GM18526 (cell line): Measurements from ENCODE around the gene SETBP1.

Experiments
- POLR2A ChIP-seq: IDR thresholded peaks from 3 replicates; pipeline ENCODE4 v1.6.1; 2011; ENCODE audit not compliant: insufficient read length; ENCODE audit errors: extremely low read depth

Gene SETBP1

GRCh38 chr18:45055811-45056210 is 375.1 kb downstream of the SETBP1 start:
- no peak for TF ChIP-seq POLR2A

DNA sequence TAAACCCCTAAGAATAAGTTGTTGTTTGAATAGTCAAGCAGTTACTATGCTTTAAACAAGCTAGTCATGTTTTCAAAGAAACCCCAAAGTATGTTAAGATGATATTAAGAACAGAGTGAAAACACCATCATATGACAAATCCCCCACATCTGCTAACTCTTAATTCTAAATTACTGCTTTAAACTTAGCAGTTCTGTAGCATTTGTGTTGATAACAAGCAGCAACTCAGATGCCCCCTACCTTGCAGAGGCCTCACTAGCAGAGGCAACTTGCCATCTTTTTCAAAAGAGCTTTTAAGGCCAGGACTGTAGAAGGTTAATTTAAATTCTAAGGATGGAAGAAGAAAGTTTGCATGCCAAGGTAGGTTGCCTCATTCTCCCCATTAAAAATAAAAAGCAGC is 376.2 kb downstream of the SETBP1 start:
- no peak for TF ChIP-seq POLR2A

- no peak for TF ChIP-seq POLR2A
These were observed 377.4 kb downstream of the SETBP1 start for GRCh38 chr18:45057955-45058600.

GRCh38 chr18:45059695-45060094 is 379.0 kb downstream of the SETBP1 start:
- TF ChIP-seq POLR2A = no peak

- TF ChIP-seq POLR2A = no peak
These were observed 379.4 kb downstream of the SETBP1 start for GRCh38 chr18:45060102-45060501.

DNA sequence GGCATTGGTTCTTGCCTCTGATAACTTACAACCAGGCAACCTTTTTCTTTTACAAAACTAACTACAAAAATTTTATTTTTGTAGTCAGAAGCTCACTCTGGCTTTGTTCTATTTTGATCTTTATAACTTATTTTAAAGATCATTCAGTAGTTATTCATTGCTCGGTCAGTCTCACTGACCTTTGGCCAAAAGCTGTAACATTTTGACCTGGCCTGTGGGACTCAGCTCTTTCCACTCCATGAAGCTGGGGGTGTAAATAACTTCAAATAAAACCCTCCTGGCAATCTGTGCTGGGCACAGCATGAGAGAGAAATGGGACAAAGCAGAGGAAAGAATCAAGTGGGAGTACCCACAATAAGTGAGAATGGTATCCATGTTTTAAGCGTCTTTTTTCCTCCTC is 380.7 kb downstream of the SETBP1 start:
- no peak for TF ChIP-seq POLR2A

DNA sequence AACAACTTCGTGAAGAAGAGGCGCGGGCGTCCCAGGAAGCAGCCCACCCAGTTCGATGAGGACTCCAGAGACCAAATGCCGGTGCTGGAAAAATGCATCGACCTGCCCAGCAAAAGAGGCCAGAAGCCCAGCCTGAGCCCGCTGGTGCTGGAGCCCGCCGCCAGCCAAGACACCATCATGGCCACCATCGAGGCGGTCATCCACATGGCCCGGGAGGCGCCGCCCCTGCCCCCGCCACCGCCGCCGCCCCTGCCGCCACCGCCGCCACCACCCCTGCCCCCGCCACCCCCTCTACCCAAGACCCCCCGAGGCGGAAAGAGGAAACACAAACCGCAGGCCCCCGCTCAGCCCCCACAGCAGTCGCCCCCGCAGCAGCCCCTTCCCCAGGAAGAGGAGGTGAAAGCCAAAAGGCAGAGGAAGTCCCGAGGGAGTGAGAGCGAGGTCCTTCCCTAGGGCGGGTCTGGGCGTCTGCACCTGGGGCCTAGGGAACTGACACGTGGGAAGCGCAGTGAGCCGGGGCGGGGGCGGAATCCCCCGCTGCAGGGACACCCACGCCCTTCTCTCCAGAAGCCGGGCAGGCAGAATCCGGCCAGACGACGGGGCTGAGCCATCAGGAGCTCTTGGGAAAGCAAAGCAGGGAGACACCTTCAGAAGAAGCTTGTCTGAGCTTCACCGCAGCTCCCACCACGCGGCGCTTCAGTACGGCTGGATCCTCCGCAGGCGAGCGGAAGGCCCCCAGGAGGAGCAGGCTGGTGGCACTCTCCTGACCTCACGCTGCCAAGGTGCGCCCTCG is 382.8 kb downstream of the SETBP1 start:
- TF ChIP-seq POLR2A = no peak

GRCh38 chr18:45066210-45066609 is 385.5 kb downstream of the SETBP1 start:
- TF ChIP-seq POLR2A = no peak

DNA sequence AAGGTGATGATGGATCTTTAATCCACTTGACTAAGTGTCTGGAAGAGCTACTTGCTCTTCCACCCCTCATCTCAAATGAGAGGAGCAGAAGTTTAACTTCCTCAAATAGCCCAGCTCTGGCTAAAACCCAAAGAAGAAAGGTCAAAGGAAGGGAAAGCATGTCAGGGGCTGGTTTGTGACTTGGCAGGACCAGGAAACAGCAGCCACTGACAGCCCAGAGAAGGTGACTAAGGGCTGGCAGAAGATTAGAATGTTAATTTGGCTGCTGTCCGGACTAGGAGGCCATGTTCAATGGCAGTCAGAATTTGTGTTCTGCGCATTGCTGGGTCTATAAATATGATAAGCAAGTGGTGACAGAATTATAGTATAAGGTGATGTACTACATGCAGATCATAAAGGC is 386.2 kb downstream of the SETBP1 start:
- TF ChIP-seq POLR2A = no peak

DNA sequence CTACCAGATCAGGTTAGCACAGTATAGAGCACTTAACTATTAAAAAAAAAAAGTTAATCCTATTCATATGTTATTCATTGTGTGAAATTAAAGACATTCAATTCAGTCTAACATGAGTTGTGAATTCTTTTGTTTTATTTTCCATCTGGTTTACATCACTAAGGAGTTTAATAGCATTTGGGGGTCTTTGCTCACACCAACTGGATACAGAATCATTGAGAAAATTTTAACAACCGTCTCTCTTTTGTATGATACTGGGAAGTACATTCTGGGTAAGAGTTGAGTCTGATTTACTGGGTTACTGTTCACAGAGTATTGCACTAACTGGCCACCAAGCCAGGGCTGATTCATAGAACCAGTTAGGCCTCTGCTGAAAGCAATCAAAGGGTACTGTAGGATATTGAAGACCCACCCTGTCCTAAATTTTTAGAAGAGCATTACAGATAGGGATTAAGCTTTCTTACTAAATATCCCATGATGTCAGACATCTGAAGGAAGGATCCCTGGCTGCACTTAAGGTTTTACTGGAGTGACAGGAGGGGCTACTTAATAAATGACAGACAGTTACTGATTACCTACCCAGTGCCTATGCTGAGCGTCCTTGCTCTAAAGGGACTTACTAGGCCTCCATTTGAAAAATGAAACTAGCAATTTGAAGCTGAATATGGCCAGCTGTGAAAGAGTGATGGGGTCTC is 387.9 kb downstream of the SETBP1 start:
- no peak for TF ChIP-seq POLR2A

GRCh38 chr18:45069546-45069945 is 388.9 kb downstream of the SETBP1 start:
- TF ChIP-seq POLR2A = no peak

DNA sequence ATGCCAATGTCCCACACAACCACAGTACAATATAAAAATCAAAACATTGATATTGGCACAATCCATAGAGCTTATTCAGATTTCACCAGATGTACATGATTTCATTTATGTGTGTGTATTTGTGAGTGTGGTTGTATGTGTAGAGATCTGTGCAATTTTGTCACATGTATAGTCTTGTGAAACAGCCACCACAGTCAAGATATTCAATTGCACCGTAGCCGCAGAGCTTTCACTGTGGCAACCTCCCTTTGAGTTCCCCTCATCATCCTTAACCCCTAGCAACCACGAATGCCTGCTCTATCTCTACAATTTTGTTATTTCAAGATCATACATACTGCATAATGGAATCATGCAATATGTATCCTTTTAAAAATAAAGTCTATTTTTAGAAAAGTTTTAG is 391.3 kb downstream of the SETBP1 start:
- TF ChIP-seq POLR2A = no peak

DNA sequence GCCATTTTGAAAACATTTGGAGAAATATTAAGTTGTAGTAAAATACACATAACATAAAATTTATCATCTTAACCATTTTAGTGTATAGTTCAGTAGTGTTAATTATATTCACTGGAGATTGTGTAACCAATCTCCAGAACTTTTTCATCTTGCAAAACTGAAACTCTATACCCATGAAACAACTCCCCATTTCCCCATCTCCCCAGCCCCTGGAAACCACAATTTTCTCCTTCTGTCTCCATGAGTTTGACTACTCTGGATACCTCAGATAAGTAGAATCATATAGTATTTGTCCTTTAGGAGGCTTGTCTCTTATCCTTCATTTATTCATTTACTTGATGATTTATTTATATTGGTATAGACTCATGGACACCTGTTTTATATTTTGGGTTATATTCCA is 392.9 kb downstream of the SETBP1 start:
- no peak for TF ChIP-seq POLR2A

DNA sequence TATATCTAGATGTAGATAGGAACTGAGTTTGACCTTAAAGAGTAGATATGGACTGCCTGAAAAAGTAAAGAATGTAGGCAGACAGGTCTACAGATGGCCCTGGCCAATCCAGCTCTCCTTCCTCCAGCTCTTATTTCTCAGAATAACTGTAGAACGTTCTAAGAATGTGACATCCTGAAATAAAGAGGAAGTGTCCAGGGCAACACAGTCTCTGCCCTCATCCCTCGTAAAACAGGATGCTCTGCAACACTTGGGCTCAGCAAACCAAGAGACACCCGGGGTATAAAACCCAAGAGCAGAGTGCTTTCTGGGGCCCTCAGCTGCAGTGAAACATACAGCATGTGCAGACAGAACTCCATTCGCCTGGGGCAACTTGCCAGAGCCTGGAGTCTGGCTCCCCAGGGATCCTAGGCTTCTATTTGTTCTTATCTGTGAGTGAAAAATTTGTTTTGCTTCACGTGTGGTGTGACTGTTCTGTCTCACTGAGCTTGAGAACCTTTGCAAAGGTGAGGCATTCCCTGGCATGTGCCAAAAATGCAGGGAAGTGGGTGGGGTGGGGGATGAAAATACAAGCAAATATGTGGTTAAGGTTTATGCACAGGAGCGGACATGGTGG is 401.0 kb downstream of the SETBP1 start:
- TF ChIP-seq POLR2A = no peak

GRCh38 chr18:45083226-45083855 is 402.7 kb downstream of the SETBP1 start:
- TF ChIP-seq POLR2A = no peak
